HG02943 (cell line): Measurements from ENCODE around the gene SLC4A3.
A peak's percentile ranks its signal among the peaks of the same experiment; 100 is the strongest.

ENCODE experiments used
- ATAC-seq: cut with Tn5 transposase; IDR thresholded peaks from one replicate; pipeline ENCODE4 v1.9.1; 2021; ENCODE audit warnings: mild to moderate bottlenecking, low read depth, moderate library complexity; ENCODE audit not compliant: unreplicated experiment

SLC4A3 gene

GRCh38 chr2:219627103-219628100 is at the start of gene SLC4A3:
TSS of gene SLC4A3 (plus strand) at chr2:219627630. CDS start at chr2:219627993, 363 bp downstream.
- no peak for ATAC-seq

- ATAC-seq: no peak
These were observed 48.4 kb upstream of the SLC4A3 start for GRCh38 chr2:219578811-219579613.

GRCh38 chr2:219581346-219581745 is 46.1 kb upstream of the SLC4A3 start:
- no peak for ATAC-seq

- ATAC-seq: no peak
These were observed 36.3 kb upstream of the SLC4A3 start for GRCh38 chr2:219591091-219591490.

GRCh38 chr2:219592736-219593135 is 34.7 kb upstream of the SLC4A3 start:
- ATAC-seq: no peak

- no peak for ATAC-seq
These were observed 34.3 kb upstream of the SLC4A3 start for GRCh38 chr2:219593154-219593553.

- no peak for ATAC-seq
These were observed 32.2 kb upstream of the SLC4A3 start for GRCh38 chr2:219595256-219595655.

- ATAC-seq: peak; percentile 10
These were observed 30.4 kb upstream of the SLC4A3 start for GRCh38 chr2:219596954-219597551.

- ATAC-seq: peak; percentile 92
These were observed 29.7 kb upstream of the SLC4A3 start, which contains the start of gene STK11IP for GRCh38 chr2:219597552-219598307. TSS of gene STK11IP (plus strand) at chr2:219597857. CDS start at chr2:219598120, 263 bp downstream.

GRCh38 chr2:219598308-219599078 is 28.9 kb upstream of the SLC4A3 start:
- ATAC-seq: no peak

GRCh38 chr2:219603771-219604170 is 23.7 kb upstream of the SLC4A3 start:
- no peak for ATAC-seq

- no peak for ATAC-seq
These were observed 21.8 kb upstream of the SLC4A3 start for GRCh38 chr2:219605607-219605954.

GRCh38 chr2:219607931-219608330 is 19.5 kb upstream of the SLC4A3 start:
- ATAC-seq: no peak

- ATAC-seq: no peak
These were observed 18.9 kb upstream of the SLC4A3 start for GRCh38 chr2:219608399-219608964.

GRCh38 chr2:219609149-219609750 is 18.2 kb upstream of the SLC4A3 start:
- no peak for ATAC-seq

GRCh38 chr2:219611306-219611705 is 16.1 kb upstream of the SLC4A3 start:
- no peak for ATAC-seq

GRCh38 chr2:219611866-219612576 is 15.4 kb upstream of the SLC4A3 start:
- no peak for ATAC-seq
